Endothelial cell of umbilical vein (primary cell): ENCODE results near the gene P3H1.

Experiments used
- EZH2 ChIP-seq: IDR thresholded peaks from 2 replicates; pipeline ENCODE4 v1.6.1; 2012; ENCODE audit warnings: borderline replicate concordance, low read depth, mild to moderate bottlenecking, moderate library complexity, low read length, inconsistent platforms; ENCODE audit not compliant: severe bottlenecking
- FOS ChIP-seq: IDR thresholded peaks from 2 replicates; pipeline ENCODE4 v1.6.1; 2011; ENCODE audit warnings: mild to moderate bottlenecking, low read length, moderate library complexity, borderline replicate concordance; ENCODE audit not compliant: insufficient read depth
- GATA2 ChIP-seq: IDR thresholded peaks from 2 replicates; pipeline ENCODE4 v1.7.0; 2011; ENCODE audit warnings: low read depth, mild to moderate bottlenecking, moderate library complexity, mixed read lengths, low read length; ENCODE audit not compliant: insufficient read length, insufficient read depth
- JUN ChIP-seq: IDR thresholded peaks from 2 replicates; pipeline ENCODE4 v1.6.1; 2011; ENCODE audit warnings: borderline replicate concordance, low read depth; ENCODE audit not compliant: insufficient read length, insufficient read depth
- POLR2A ChIP-seq: IDR thresholded peaks from 2 replicates; pipeline ENCODE4 v1.6.1; 2012; ENCODE audit warnings: low read depth, mild to moderate bottlenecking, control low read depth, low read length
- POLR2AphosphoS5 ChIP-seq: IDR thresholded peaks from 2 replicates; pipeline ENCODE4 v1.6.1; 2012; ENCODE audit warnings: low read depth, mild to moderate bottlenecking, control low read depth, low read length, moderate library complexity; ENCODE audit not compliant: insufficient read depth
- TF ChIP-seq, protein P1 (sequence below), 2 donors: IDR thresholded peaks; 1 replicate in 1 of 2; 2 replicates in 1 of 2; pipeline ENCODE4 v1.5.1; 2011; ENCODE audit warnings: low read length in 2 of 2, mild to moderate bottlenecking in 2 of 2, moderate library complexity in 2 of 2, control low read depth in 1 of 2, inconsistent platforms in 1 of 2, low read depth in 1 of 2; ENCODE audit not compliant: insufficient read depth in 1 of 2; ENCODE audit errors: extremely low read depth in 1 of 2

DNA sequence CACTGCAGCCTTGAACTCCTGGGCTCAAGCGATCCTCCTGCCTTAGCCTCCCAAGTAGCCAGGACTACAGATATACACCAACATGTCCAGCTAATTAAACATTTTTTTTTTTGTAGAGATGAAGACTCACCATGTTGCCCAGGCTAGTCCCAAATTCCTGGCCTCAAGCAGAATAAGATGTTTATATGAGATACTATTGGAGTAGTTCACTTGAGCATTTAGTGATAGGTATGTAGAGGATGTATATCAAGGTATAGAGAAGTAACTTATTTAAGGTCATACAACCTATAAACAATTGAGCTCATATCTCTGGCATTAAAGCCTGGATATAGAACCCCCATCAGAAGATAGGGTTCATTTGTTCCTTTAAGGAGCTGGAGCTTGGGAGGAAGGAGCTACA, 13.3 kb upstream of the P3H1 start:
- TF ChIP-seq POLR2A (no peak), POLR2AphosphoS5 (no peak), FOS (no peak), EZH2 (no peak), GATA2 (no peak), JUN (no peak)
- TF ChIP-seq, protein P1, sequence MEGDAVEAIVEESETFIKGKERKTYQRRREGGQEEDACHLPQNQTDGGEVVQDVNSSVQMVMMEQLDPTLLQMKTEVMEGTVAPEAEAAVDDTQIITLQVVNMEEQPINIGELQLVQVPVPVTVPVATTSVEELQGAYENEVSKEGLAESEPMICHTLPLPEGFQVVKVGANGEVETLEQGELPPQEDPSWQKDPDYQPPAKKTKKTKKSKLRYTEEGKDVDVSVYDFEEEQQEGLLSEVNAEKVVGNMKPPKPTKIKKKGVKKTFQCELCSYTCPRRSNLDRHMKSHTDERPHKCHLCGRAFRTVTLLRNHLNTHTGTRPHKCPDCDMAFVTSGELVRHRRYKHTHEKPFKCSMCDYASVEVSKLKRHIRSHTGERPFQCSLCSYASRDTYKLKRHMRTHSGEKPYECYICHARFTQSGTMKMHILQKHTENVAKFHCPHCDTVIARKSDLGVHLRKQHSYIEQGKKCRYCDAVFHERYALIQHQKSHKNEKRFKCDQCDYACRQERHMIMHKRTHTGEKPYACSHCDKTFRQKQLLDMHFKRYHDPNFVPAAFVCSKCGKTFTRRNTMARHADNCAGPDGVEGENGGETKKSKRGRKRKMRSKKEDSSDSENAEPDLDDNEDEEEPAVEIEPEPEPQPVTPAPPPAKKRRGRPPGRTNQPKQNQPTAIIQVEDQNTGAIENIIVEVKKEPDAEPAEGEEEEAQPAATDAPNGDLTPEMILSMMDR (IDR thresholded peaks at IDR 0.05; ENCODE audit: extremely low read depth in 1 of 2, insufficient read depth in 1 of 2, low read depth in 1 of 2, low read length in 2 of 2), result no peak
